Measurements from ENCODE around the gene TIGD6.
A peak's percentile ranks its signal among the peaks of the same experiment; 100 is the strongest.
"Not testable (repeated sequence)": the region's sequence is repeated elsewhere in the genome, so short reads cannot be mapped to it uniquely, and the experiment has no call there.

The TIGD6 gene

GRCh38 chr5:150000256-150000989 is at the start of gene TIGD6, which contains the start of gene HMGXB3:
Gene TIGD6 (minus strand): TSS chr5:150000654. CDS start chr5:149996348, 4,306 bp downstream.
Gene HMGXB3 (plus strand): TSS chr5:150000739. CDS start chr5:150004853, 4,114 bp downstream.
- in situ Hi-C loops (cut with HindIII; ENCODE audit: low pct_ligation_motif_present, low pct_unique_long_range_greater_than_20kb, low sequenced_read_pairs) = no loop called here
- DNase-seq = peak; percentile 90

GRCh38 chr5:150046031-150046430 is 45.6 kb upstream of the TIGD6 start:
- DNase-seq = no peak
- in situ Hi-C loops (cut with HindIII; ENCODE audit: low pct_ligation_motif_present, low pct_unique_long_range_greater_than_20kb, low sequenced_read_pairs) = no loop called here

GRCh38 chr5:150045549-150045948 is 45.1 kb upstream of the TIGD6 start:
- no peak for DNase-seq
- in situ Hi-C loops (cut with HindIII; ENCODE audit: low pct_ligation_motif_present, low pct_unique_long_range_greater_than_20kb, low sequenced_read_pairs) = no loop called here

- in situ Hi-C loops (cut with HindIII; ENCODE audit: low pct_ligation_motif_present, low pct_unique_long_range_greater_than_20kb, low sequenced_read_pairs) = no loop called here
- no peak for DNase-seq
Observed at GRCh38 chr5:150044712-150045111, 44.3 kb upstream of the TIGD6 start.

GRCh38 chr5:150044329-150044681 is 43.9 kb upstream of the TIGD6 start:
- DNase-seq = no peak
- in situ Hi-C loops (cut with HindIII; ENCODE audit: low pct_ligation_motif_present, low pct_unique_long_range_greater_than_20kb, low sequenced_read_pairs) = no loop called here

- DNase-seq = no peak
- in situ Hi-C loops (cut with HindIII; ENCODE audit: low pct_ligation_motif_present, low pct_unique_long_range_greater_than_20kb, low sequenced_read_pairs) = no loop called here
Observed at GRCh38 chr5:150043657-150044328, 43.3 kb upstream of the TIGD6 start.

- DNase-seq = no peak
- in situ Hi-C loops (cut with HindIII; ENCODE audit: low pct_ligation_motif_present, low pct_unique_long_range_greater_than_20kb, low sequenced_read_pairs) = no loop called here
Observed at GRCh38 chr5:150042459-150042858, 42.0 kb upstream of the TIGD6 start.

GRCh38 chr5:150038547-150038946 is 38.1 kb upstream of the TIGD6 start:
- in situ Hi-C loops (cut with HindIII; ENCODE audit: low pct_ligation_motif_present, low pct_unique_long_range_greater_than_20kb, low sequenced_read_pairs) = no loop called here
- DNase-seq = no peak

GRCh38 chr5:150036513-150036912 is 36.1 kb upstream of the TIGD6 start:
- DNase-seq = peak; percentile 95
- in situ Hi-C loops (cut with HindIII; ENCODE audit: low pct_ligation_motif_present, low pct_unique_long_range_greater_than_20kb, low sequenced_read_pairs) = no loop called here

- in situ Hi-C loops (cut with HindIII; ENCODE audit: low pct_ligation_motif_present, low pct_unique_long_range_greater_than_20kb, low sequenced_read_pairs) = no loop called here
- no peak for DNase-seq
Observed at GRCh38 chr5:150035139-150035895, 34.9 kb upstream of the TIGD6 start.

- peak; percentile 28 for DNase-seq
- in situ Hi-C loops (cut with HindIII; ENCODE audit: low pct_ligation_motif_present, low pct_unique_long_range_greater_than_20kb, low sequenced_read_pairs) = no loop called here
Observed at GRCh38 chr5:150034662-150035061, 34.2 kb upstream of the TIGD6 start.

GRCh38 chr5:150033334-150033733 is 32.9 kb upstream of the TIGD6 start:
- in situ Hi-C loops (cut with HindIII; ENCODE audit: low pct_ligation_motif_present, low pct_unique_long_range_greater_than_20kb, low sequenced_read_pairs) = no loop called here
- DNase-seq = no peak

- in situ Hi-C loops (cut with HindIII; ENCODE audit: low pct_ligation_motif_present, low pct_unique_long_range_greater_than_20kb, low sequenced_read_pairs); DNase-seq: not testable (repeated sequence)
Observed at GRCh38 chr5:150028047-150028446, 27.6 kb upstream of the TIGD6 start.

GRCh38 chr5:150026682-150027172 is 26.3 kb upstream of the TIGD6 start:
- DNase-seq = no peak
- in situ Hi-C loops (cut with HindIII; ENCODE audit: low pct_ligation_motif_present, low pct_unique_long_range_greater_than_20kb, low sequenced_read_pairs) = no loop called here

- in situ Hi-C loops (cut with HindIII; ENCODE audit: low pct_ligation_motif_present, low pct_unique_long_range_greater_than_20kb, low sequenced_read_pairs) = no loop called here
- DNase-seq = no peak
Observed at GRCh38 chr5:150024346-150024984, 24.0 kb upstream of the TIGD6 start.

- no peak for DNase-seq
- in situ Hi-C loops (cut with HindIII; ENCODE audit: low pct_ligation_motif_present, low pct_unique_long_range_greater_than_20kb, low sequenced_read_pairs) = no loop called here
Observed at GRCh38 chr5:150023136-150023535, 22.7 kb upstream of the TIGD6 start.

- peak; percentile 83 for DNase-seq
- in situ Hi-C loops (cut with HindIII; ENCODE audit: low pct_ligation_motif_present, low pct_unique_long_range_greater_than_20kb, low sequenced_read_pairs) = no loop called here
Observed at GRCh38 chr5:150022681-150023080, 22.2 kb upstream of the TIGD6 start.

- DNase-seq = peak; percentile 52
- in situ Hi-C loops (cut with HindIII; ENCODE audit: low pct_ligation_motif_present, low pct_unique_long_range_greater_than_20kb, low sequenced_read_pairs) = no loop called here
Observed at GRCh38 chr5:150022158-150022531, 21.7 kb upstream of the TIGD6 start.

Data from ACHN (cell line).